Measurements from ENCODE around the gene FNDC3B.

- TF ChIP-seq POLR2A (IDR thresholded peaks at IDR 0.05; ENCODE audit: low read depth, low read length) (no peak), TAF1 (IDR thresholded peaks at IDR 0.05; ENCODE audit: borderline replicate concordance, low read depth, low read length) (no peak), POLR2AphosphoS5 (IDR thresholded peaks at IDR 0.05; ENCODE audit: low read depth, low read length) (no peak)
Observed at GRCh38 chr3:172159376-172159775, 120.0 kb downstream of the FNDC3B start.

Data from GM12892 (cell line).